HCT116 (cell line): ENCODE results near the gene COA1.
"Not testable (repeated sequence)": the region's sequence is repeated elsewhere in the genome, so short reads cannot be mapped to it uniquely, and the experiment has no call there.

ENCODE experiments used
- CBX3 ChIP-seq: IDR thresholded peaks from 2 replicates; pipeline ENCODE4 v1.6.1; 2012; ENCODE audit warnings: low read depth
- EZH2phosphoT487 ChIP-seq: fragments of 200-600 bp; IDR thresholded peaks from 2 replicates; pipeline ENCODE4 v1.6.1; 2018; ENCODE audit warnings: antibody characterized with exemption, borderline replicate concordance
- SP1 ChIP-seq: IDR thresholded peaks from 2 replicates; pipeline ENCODE4 v1.6.1; 2012; ENCODE audit warnings: low read depth
- TF ChIP-seq, protein P1 (sequence below), 3 experiments: fragments of 200-600 bp in 1 of 3; sonication (generic) in 1 of 3; IDR thresholded peaks in 2 of 3; conservative IDR thresholded peaks in 1 of 3; 2 replicates each; pipeline ENCODE4 v1.5.1; 2012 to 2017; ENCODE audit warnings: low read depth in 2 of 3, low read length in 2 of 3, antibody characterized with exemption in 1 of 3, borderline replicate concordance in 1 of 3, control low read depth in 1 of 3, mild to moderate bottlenecking in 1 of 3, mixed read lengths in 1 of 3, mixed run types in 1 of 3, moderate library complexity in 1 of 3; ENCODE audit not compliant: insufficient read depth in 1 of 3

DNA sequence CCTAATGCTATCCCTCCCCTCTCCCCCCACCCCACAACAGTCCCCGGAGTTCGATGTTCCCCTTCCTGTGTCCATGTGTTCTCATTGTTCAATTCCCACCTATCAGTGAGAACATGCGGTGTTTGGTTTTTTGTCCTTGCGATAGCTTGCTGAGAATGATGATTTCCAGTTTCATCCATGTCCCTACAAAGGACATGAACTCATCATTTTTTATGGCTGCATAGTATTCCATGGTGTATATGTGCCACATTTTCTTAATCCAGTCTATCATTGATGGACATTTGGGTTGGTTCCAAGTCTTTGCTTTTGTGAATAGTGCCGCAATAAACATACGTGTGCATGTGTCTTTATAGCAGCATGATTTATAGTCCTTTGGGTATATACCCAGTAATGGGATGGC, 43.9 kb upstream of the COA1 start:
- TF ChIP-seq EZH2phosphoT487, CBX3, SP1: not testable (repeated sequence)
- TF ChIP-seq, protein P1, sequence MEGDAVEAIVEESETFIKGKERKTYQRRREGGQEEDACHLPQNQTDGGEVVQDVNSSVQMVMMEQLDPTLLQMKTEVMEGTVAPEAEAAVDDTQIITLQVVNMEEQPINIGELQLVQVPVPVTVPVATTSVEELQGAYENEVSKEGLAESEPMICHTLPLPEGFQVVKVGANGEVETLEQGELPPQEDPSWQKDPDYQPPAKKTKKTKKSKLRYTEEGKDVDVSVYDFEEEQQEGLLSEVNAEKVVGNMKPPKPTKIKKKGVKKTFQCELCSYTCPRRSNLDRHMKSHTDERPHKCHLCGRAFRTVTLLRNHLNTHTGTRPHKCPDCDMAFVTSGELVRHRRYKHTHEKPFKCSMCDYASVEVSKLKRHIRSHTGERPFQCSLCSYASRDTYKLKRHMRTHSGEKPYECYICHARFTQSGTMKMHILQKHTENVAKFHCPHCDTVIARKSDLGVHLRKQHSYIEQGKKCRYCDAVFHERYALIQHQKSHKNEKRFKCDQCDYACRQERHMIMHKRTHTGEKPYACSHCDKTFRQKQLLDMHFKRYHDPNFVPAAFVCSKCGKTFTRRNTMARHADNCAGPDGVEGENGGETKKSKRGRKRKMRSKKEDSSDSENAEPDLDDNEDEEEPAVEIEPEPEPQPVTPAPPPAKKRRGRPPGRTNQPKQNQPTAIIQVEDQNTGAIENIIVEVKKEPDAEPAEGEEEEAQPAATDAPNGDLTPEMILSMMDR (IDR thresholded peaks at IDR 0.05 in 2 of 3, conservative IDR thresholded peaks at IDR 0.05 in 1 of 3; ENCODE audit: borderline replicate concordance in 1 of 3, insufficient read depth in 1 of 3, low read depth in 2 of 3, low read length in 2 of 3), result not testable (repeated sequence)
